Endothelial cell of umbilical vein (primary cell): ENCODE measurements around the gene KRT10. TPM values are rescaled to one million over a fixed set of nuclear protein-coding genes. Genes with fewer than 3 reads are reported as not detected.

Source experiments
- BruUV-seq: library from RNA; stranded (reverse); fragments of 400-500 nt; replicated peaks from 2 replicates; lab custom pipeline; 2021; lab: Mats Ljungman, UMichigan
- CTCF ChIA-PET: fragments of 300-600, 350-600 bp; sonication (Branson Sonifier 250); formaldehyde crosslinking; loops from one replicate; lab custom pipeline; 2021; ENCODE audit warnings: antibody characterized with exemption, inconsistent platforms; lab: Charles Lee
- POLR2A ChIA-PET: fragments of 300-600, 350-600 bp; sonication (Branson Sonifier 250); formaldehyde crosslinking; loops from one replicate; lab custom pipeline; 2021; ENCODE audit warnings: antibody characterized with exemption, inconsistent platforms; lab: Charles Lee
- DNase-seq: peaks from one replicate; pipeline ENCODE4 v3.0.0-alpha.2; 2011; ENCODE audit warnings: low read depth, low spot score
- FAIRE-seq: peaks from 2 replicates; lab custom pipeline; 2011; peaks lifted over from hg19 to GRCh38; lab: Jason Lieb, UNC
- H2AFZ ChIP-seq: 2 replicates; pipeline ENCODE4 v1.6.0; 2012; ENCODE audit warnings: low read depth, low read length, control low read depth, inconsistent platforms
- H3K27ac ChIP-seq: 2 replicates; pipeline ENCODE4 v1.5.1; 2011; ENCODE audit warnings: low read depth, mild to moderate bottlenecking, control low read depth, low read length, moderate library complexity; ENCODE audit not compliant: insufficient read depth
- H3K27me3 ChIP-seq, 2 experiments: 2 replicates each; pipeline versions ENCODE4 v1.6.0 to v1.6.1; 2011; ENCODE audit warnings: low read length in 2 of 2, mixed read lengths in 1 of 2; ENCODE audit not compliant: control insufficient read depth in 2 of 2, insufficient read depth in 2 of 2
- H3K36me3 ChIP-seq, 2 experiments: 2 replicates in 1 of 2; 3 replicates in 1 of 2; pipeline ENCODE4 v1.5.1; 2011; ENCODE audit warnings: low read length in 2 of 2, mild to moderate bottlenecking in 1 of 2, moderate library complexity in 1 of 2; ENCODE audit not compliant: control insufficient read depth in 2 of 2, insufficient read depth in 2 of 2; ENCODE audit errors: extremely low read depth in 1 of 2
- H3K4me1 ChIP-seq: 3 replicates; pipeline ENCODE4 v1.5.1; 2011; ENCODE audit warnings: mild to moderate bottlenecking, low read length; ENCODE audit not compliant: control insufficient read depth, insufficient read depth; ENCODE audit errors: extremely low read depth
- H3K4me2 ChIP-seq: 2 replicates; pipeline ENCODE4 v1.6.1; 2011; ENCODE audit warnings: low read length, control low read depth, mixed read lengths; ENCODE audit not compliant: insufficient read depth
- H3K4me3 ChIP-seq, 3 experiments: fragments of 200-600 bp in 1 of 3; sonication (generic), shearing (Covaris generic) in 1 of 3; replicated peaks in 1 of 3; 2 replicates each; pipeline ENCODE4 v1.5.1; 2011 to 2016; ENCODE audit warnings: control low read depth in 3 of 3, low read length in 3 of 3, mild to moderate bottlenecking in 2 of 3, inconsistent platforms in 1 of 3, low read depth in 1 of 3, moderate library complexity in 1 of 3; ENCODE audit not compliant: insufficient read depth in 1 of 3
- H3K79me2 ChIP-seq: 2 replicates; pipeline ENCODE4 v1.6.0; 2012; ENCODE audit warnings: low read length, inconsistent platforms; ENCODE audit not compliant: control insufficient read depth, insufficient read depth
- H3K9ac ChIP-seq: replicated peaks from 2 replicates; pipeline ENCODE3; 2011; ENCODE audit warnings: low read length, control low read depth; ENCODE audit not compliant: insufficient read depth; ENCODE audit errors: extremely low read depth
- H3K9me1 ChIP-seq: replicated peaks from 3 replicates; pipeline ENCODE4 v1.6.0; 2011; ENCODE audit warnings: mild to moderate bottlenecking, low read length; ENCODE audit not compliant: control insufficient read depth, insufficient read depth; ENCODE audit errors: extremely low read depth
- H3K9me3 ChIP-seq: replicated peaks from 2 replicates; pipeline ENCODE4 v1.5.1; 2012; ENCODE audit warnings: low read length, inconsistent platforms; ENCODE audit not compliant: control insufficient read depth, insufficient read depth
- H4K20me1 ChIP-seq: replicated peaks from 2 replicates; pipeline ENCODE3; 2011; ENCODE audit warnings: mild to moderate bottlenecking, low read length; ENCODE audit not compliant: control insufficient read depth, insufficient read depth; ENCODE audit errors: extremely low read depth
- EZH2 ChIP-seq: IDR thresholded peaks from 2 replicates; pipeline ENCODE4 v1.6.1; 2012; ENCODE audit warnings: borderline replicate concordance, low read depth, mild to moderate bottlenecking, moderate library complexity, low read length, inconsistent platforms; ENCODE audit not compliant: severe bottlenecking
- FOS ChIP-seq: IDR thresholded peaks from 2 replicates; pipeline ENCODE4 v1.6.1; 2011; ENCODE audit warnings: mild to moderate bottlenecking, low read length, moderate library complexity, borderline replicate concordance; ENCODE audit not compliant: insufficient read depth
- GATA2 ChIP-seq: IDR thresholded peaks from 2 replicates; pipeline ENCODE4 v1.7.0; 2011; ENCODE audit warnings: low read depth, mild to moderate bottlenecking, moderate library complexity, mixed read lengths, low read length; ENCODE audit not compliant: insufficient read length, insufficient read depth
- JUN ChIP-seq: IDR thresholded peaks from 2 replicates; pipeline ENCODE4 v1.6.1; 2011; ENCODE audit warnings: borderline replicate concordance, low read depth; ENCODE audit not compliant: insufficient read length, insufficient read depth
- MYC ChIP-seq: IDR thresholded peaks from one replicate; pipeline ENCODE4 v1.6.1; 2011; ENCODE audit warnings: mild to moderate bottlenecking, low read depth, low read length
- POLR2A ChIP-seq: IDR thresholded peaks from 2 replicates; pipeline ENCODE4 v1.6.1; 2012; ENCODE audit warnings: low read depth, mild to moderate bottlenecking, control low read depth, low read length
- POLR2AphosphoS5 ChIP-seq: IDR thresholded peaks from 2 replicates; pipeline ENCODE4 v1.6.1; 2012; ENCODE audit warnings: low read depth, mild to moderate bottlenecking, control low read depth, low read length, moderate library complexity; ENCODE audit not compliant: insufficient read depth
- dilution Hi-C: fragments of 300-500 bp; cut with MboI; formaldehyde crosslinking; loops from one replicate; pipeline ENCODE4 v1.15.0; 2019; ENCODE audit warnings: low sequenced_read_pairs; ENCODE audit not compliant: extremely low pct_ligation_motif_present
- intact Hi-C: fragments of 100-400 bp; cut with micrococcal nuclease; formaldehyde crosslinking; loops from one replicate; pipeline ENCODE4 v1.10.0; 2022
- polyA plus RNA-seq, 4 experiments: library from polyadenylated mRNA; depleted of rRNA in 3 of 4; stranded (reverse) in 3 of 4; unstranded in 1 of 4; fragments of >200 nt; gene quantifications; 2 replicates each; pipeline versions ENCODE4 v1.2.1 to v1.2.3, GENCODE V29; 2011 to 2012; ENCODE audit warnings: missing spikeins in 1 of 4
- total RNA-seq: library from RNA; stranded (reverse); gene quantifications from 2 replicates; pipeline ENCODE4 v1.2.3, GENCODE V29; 2021
- TF ChIP-seq, protein P1 (sequence below), 2 donors: IDR thresholded peaks; 1 replicate in 1 of 2; 2 replicates in 1 of 2; pipeline ENCODE4 v1.5.1; 2011; ENCODE audit warnings: low read length in 2 of 2, mild to moderate bottlenecking in 2 of 2, moderate library complexity in 2 of 2, control low read depth in 1 of 2, inconsistent platforms in 1 of 2, low read depth in 1 of 2; ENCODE audit not compliant: insufficient read depth in 1 of 2; ENCODE audit errors: extremely low read depth in 1 of 2
- TF ChIP-seq, protein P2 (sequence below): IDR thresholded peaks from 2 replicates; pipeline ENCODE4 v1.6.1; 2011; ENCODE audit not compliant: insufficient read depth, insufficient read length

KRT10 gene
- total and polyA plus RNA-seq, 2 donors (not counting 3 experiments of a cell fraction or from before 2014, with no cell fraction given): 5.1 to 55.6 TPM

DNA sequence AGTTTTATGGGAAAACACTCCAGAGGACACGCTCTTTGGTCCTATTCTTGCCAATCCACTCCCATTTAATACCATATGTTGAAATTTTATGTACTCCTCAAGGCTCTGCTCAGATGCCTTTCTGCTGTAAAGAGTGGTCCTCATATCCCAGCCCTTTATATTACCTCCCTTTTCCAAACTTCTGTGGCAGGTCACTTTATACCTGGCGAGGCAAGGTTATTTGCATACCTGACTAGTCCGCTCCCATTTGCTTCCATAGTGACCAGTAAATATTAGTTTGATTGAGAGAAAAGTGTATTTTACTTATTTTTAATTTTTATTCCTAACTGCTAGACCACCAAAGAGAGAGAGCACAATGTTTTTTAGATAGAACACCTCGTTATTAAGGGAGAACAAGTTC, 27.3 kb upstream of the KRT10 start:
- ChIA-PET CTCF (interaction anchor here (1.7 kb wide), 1 partner anchor 13 kb away, joined by 4 read pairs; no protein-coding TSS in a partner anchor), POLR2A (no interaction called here)
- Histone ChIP-seq H4K20me1 (no peaks in the 10 kb centered on the region), H3K9me3 (no peaks in the 10 kb centered on the region), H3K27me3 (peaks cover 7 to 10% of the 10 kb centered on the region in 2 experiments), H3K9me1 (no peaks in the 10 kb centered on the region), H3K36me3 (no peaks in the 10 kb centered on the region), H3K4me2 (no peak overlapping the region), H3K4me1 (peaks cover 8% of the 10 kb centered on the region), H3K9ac (no peak overlapping the region), H3K79me2 (no peaks in the 10 kb centered on the region), H2AFZ (no peak overlapping the region), H3K4me3 (no peak overlapping the region), H3K27ac (no peak overlapping the region)
- intact Hi-C loops (no loop called here), dilution Hi-C loops (no loop called here)
- TF ChIP-seq GATA2 (no peak), MYC (no peak), POLR2A (no peak), FOS (no peak), EZH2 (no peak), JUN (no peak), POLR2AphosphoS5 (no peak)
- TF ChIP-seq, protein P1, sequence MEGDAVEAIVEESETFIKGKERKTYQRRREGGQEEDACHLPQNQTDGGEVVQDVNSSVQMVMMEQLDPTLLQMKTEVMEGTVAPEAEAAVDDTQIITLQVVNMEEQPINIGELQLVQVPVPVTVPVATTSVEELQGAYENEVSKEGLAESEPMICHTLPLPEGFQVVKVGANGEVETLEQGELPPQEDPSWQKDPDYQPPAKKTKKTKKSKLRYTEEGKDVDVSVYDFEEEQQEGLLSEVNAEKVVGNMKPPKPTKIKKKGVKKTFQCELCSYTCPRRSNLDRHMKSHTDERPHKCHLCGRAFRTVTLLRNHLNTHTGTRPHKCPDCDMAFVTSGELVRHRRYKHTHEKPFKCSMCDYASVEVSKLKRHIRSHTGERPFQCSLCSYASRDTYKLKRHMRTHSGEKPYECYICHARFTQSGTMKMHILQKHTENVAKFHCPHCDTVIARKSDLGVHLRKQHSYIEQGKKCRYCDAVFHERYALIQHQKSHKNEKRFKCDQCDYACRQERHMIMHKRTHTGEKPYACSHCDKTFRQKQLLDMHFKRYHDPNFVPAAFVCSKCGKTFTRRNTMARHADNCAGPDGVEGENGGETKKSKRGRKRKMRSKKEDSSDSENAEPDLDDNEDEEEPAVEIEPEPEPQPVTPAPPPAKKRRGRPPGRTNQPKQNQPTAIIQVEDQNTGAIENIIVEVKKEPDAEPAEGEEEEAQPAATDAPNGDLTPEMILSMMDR (IDR thresholded peaks at IDR 0.05; ENCODE audit: extremely low read depth in 1 of 2, insufficient read depth in 1 of 2, low read depth in 1 of 2, low read length in 2 of 2): no peak
- TF ChIP-seq, protein P2, sequence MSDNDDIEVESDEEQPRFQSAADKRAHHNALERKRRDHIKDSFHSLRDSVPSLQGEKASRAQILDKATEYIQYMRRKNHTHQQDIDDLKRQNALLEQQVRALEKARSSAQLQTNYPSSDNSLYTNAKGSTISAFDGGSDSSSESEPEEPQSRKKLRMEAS: no peak
- FAIRE-seq: no peak
- no TSS peak for BruUV-seq
- no peak for DNase-seq
